GM21447 (cell line): ENCODE data around the gene TMEM138.
"Not testable (repeated sequence)": the region's sequence is repeated elsewhere in the genome, so short reads cannot be mapped to it uniquely, and the experiment has no call there.

Experiments
- ATAC-seq: cut with Tn5 transposase; IDR thresholded peaks from one replicate; pipeline ENCODE4 v1.9.1; 2021; ENCODE audit not compliant: unreplicated experiment

The TMEM138 gene

DNA sequence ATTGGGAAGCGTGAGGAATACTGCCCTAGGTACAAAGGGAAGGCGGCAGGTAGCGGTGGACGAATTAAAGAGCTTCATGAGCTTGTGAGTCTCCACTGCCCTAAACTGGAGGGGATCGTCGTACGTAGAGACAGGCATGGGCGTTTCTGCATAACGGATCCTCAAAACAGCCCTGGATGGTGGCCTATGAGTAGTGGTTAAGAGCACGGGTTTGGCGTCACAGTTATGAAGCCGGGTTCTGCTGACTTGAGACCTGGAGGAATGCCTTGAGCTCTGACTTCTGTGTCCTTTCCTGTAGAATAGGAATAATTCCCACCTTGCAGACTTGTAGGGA lies 335 bp downstream of the TMEM138 start:
- no peak for ATAC-seq

GRCh38 chr11:61364012-61364675 lies 2.0 kb downstream of the TMEM138 start:
- ATAC-seq, result no peak

GRCh38 chr11:61367406-61367805 lies 5.2 kb downstream of the TMEM138 start:
- ATAC-seq, result no peak

DNA sequence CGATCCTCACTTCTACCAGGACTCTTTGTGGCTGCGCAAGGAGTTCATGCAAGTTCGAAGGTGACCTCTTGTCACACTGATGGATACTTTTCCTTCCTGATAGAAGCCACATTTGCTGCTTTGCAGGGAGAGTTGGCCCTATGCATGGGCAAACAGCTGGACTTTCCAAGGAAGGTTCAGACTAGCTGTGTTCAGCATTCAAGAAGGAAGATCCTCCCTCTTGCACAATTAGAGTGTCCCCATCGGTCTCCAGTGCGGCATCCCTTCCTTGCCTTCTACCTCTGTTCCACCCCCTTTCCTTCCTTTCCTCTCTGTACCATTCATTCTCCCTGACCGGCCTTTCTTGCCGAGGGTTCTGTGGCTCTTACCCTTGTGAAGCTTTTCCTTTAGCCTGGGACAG lies 6.5 kb downstream of the TMEM138 start:
- no peak for ATAC-seq

DNA sequence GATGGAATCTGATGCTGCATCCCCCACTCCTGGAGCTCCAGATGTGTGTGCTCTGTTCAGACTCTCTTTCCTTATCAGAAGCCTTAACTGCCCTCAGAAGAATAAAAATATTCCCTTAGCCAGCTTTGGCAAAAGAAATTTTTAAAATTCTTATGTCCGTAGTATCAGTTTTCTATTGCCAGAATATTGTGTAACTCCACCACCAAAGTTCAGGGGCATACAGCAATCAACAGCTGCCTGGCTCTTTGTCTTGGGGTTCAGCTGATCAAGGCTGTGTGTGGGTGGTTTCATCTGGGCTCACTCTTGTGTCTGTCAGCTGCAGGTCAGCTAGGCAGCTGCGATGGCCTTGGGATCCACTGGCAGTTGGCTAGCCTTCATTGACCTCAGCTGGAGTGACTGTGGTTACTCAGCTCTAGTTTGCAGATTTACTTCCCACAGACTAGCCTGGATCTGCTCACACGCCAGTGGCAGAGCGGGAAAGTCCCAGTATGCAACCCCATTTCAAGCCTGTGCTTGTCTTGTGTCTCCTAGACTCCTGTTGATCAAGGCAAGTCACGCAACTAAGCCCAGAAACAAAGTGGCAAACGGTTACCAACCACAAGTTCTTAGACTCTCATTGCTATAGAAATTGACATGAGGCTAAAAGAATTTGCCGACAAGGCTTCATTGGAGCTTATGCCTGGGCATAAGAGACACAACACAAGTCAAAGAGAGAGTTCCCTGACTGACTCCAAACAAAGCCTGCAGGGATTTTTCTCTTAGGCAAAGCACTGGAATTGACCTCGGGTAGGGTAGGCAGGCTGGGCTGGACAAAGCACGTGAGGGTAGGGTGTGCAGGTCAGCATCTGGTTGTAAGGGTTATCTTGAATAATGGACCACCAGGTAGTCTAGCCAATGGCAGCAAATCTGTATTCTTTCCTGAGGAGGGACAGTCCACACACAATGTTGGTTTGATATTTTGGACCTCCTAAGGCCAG lies 7.5 kb downstream of the TMEM138 start:
- ATAC-seq, result no peak

DNA sequence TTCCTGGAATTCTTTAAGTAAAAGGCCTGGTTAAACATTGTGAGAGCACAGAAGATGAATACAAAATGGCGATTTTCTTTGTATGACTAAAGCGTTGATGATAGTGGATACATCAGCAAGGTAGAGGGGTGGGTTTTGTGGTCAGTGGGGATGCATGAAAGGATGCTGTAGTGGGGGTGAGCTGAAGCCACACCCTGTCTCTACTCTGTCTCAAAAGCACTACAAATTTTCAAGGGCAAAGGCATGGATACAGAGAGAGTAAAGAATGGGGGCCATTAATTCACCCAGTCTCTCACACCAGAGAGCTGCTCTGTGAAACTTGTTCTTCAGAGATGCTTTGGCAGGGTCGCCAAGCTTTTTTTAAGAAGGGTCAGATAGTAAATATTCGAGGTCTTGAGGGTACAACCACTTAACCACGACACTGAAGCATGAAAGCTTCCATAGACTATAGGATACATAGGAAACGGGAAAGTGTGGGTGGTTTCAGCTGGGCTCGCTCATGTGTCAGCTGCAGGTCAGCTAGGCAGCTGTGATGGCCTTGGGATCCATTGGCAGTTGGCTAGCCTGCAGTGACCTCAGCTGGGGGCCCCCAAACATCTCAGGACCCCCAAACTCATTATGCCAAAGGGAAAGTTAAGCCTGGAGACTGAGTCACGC lies 8.3 kb downstream of the TMEM138 start:
- no peak for ATAC-seq

GRCh38 chr11:61372659-61373420 lies 10.7 kb downstream of the TMEM138 start:
- no peak for ATAC-seq

DNA sequence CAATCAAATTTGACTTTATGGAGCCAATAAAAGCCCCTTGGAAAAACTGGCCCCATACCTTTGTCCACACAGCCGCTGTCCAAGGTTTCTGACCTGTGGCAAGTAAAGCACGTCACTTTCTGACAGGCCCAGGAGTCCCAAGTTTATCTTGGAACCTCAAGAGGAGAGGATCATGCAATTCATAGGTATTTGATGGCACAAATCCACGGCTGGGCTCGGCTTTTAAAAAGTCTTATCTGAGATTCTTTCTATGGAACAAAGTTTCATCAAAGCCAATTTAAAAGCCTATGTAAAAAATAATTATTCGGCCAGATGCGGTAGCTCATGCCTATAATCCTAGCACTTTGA lies 13.6 kb downstream of the TMEM138 start:
- no peak for ATAC-seq

DNA sequence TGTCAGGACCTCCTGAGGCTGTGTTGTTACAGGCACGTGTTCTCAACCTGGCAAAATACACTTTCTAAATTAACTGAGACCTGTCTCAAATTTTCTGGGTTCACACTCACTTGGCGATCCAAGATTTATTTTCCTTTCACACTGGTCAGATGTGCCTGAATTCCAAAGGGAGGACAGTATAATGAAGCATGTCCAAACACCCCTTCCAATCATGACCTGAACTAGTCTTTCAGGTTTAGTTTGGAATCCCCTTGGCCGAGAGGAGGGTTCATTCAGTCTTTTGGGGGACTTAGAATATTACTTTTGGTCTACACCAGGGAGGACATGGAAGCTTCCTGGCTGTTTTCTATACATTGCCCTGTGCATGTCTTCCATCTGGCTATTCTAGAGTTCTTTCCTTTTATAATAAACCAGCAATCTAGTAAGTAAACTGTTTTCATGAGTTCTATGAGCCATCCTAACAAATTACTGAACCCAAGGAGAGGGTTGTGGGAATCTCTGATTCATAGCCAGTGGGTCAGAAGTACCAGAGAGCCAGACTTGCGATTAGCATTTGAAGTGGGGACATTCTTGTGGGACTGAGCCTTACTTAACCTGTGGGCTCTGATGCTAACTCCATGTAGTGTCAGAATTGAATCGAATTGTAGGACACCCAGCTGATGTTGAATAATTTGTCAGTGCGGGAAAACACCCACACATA lies 15.4 kb downstream of the TMEM138 start:
- ATAC-seq, result no peak

DNA sequence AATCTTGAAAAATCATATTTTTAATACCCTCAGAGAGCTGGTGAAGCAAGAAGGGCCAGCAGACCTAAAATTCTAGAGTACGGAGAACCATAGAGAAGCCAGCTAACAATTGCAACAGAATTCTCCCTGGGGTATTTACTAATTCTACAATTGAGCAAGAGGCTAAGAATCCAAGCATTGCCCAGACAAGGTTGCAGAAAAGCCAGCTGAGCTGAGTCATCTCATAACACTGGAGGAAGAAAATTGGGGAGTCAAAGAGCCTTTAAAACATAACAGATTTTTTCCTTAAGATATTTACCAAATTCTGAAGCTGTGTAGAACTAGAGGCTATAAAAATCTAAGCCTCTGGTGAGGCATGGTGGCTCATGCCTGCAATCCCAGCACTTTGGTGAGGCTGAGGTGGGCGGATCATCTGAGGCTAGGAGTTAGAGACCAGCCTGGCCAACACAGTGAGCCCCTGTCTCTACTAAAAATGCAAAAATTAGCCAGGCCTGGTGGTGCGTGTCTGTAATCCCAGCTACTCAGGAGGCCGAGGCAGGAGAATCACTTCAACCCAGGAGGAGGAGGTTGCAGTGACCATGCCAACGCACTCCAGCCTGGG lies 16.6 kb downstream of the TMEM138 start:
- no peak for ATAC-seq

- ATAC-seq, result no peak
Measured at GRCh38 chr11:61380884-61381283, 18.7 kb downstream of the TMEM138 start.

DNA sequence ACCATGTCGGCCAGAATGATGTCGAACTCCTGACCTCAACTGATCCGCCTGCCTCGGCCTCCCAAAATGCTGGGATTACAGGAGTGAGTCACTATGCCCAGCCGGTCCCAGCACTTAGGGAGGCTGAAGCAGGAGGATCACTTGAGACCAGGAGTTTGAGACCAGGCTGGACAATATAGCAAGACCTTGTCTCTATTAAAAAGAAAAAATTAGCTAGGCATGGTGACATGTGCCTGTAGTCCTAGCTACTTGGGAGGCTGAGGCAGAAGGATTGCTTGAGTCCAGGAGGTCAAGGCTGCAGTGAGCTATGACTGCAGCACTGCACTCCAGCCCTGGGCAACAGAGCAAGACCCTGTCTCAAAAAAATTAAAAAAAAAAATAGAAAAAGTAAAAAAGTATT lies 21.7 kb downstream of the TMEM138 start:
- not testable (repeated sequence) for ATAC-seq

GRCh38 chr11:61384271-61385242 lies 22.4 kb downstream of the TMEM138 start:
- no peak for ATAC-seq

DNA sequence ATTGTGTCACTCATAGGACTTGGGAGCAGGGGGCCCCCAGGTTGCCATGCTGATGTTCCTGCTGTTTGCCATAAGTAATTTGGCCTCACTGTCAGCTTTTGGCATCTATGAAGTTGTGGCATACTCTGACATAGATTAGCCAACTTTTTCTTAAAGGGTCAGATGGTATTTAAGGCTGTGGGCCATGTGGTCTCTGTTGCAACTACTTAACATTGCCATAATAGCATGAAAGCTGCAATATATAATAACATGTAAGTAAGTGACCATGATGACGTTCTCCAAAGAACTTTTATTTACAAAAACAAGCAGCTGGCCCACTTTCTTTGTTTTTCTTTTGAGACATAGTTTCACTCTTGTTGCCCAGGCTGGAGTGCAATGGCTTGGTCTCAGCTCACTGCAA lies 28.0 kb downstream of the TMEM138 start:
- no peak for ATAC-seq

GRCh38 chr11:61392981-61393595 lies 30.9 kb downstream of the TMEM138 start:
- peak; percentile 31 for ATAC-seq

DNA sequence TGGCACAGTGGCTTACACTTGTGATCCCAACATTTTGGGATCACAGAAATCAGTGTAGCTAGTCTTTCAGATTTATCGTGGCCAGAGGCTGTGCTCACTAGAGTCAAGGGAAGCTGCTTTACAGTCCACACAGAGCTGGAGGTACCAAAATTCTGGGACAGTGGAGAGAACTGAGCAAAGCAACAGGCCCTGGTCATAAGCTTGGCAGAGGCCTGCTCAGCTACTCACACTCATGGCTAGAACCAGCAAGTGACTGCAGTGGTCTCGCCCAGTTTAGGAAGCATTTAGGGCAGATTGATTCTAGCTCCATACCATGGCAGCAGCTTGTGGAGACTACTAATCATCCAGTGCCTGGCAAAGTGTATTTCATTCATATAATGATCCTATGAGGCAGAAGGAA lies 39.0 kb downstream of the TMEM138 start:
- no peak for ATAC-seq

- ATAC-seq, result no peak
Measured at GRCh38 chr11:61401573-61401972, 39.4 kb downstream of the TMEM138 start.

- no peak for ATAC-seq
Measured at GRCh38 chr11:61403658-61404057, 41.5 kb downstream of the TMEM138 start.

DNA sequence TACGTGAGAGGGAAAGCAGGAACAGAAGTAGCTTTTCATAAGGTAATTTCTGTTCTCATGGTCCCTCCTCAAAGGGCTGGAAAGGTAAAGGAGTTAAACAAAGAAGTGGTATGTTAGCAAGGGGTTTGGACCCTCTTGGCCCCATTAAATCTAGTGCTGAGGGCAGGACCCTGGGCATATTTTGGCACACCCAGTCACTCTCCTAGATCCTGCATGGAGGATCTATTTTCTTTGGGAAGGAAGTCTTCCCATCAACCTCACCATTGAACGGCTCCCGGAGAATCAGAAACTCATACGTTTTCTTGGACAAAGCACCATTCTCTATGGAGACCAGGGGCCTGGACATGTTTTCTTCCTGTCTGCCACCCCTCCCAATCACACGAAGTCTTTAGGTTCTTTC lies 41.9 kb downstream of the TMEM138 start:
- ATAC-seq, result no peak
